GM18505 (cell line): Measurements from ENCODE around the gene PTHLH.
A peak's percentile ranks its signal among the peaks of the same experiment; 100 is the strongest.

Experiments
- ATAC-seq: cut with Tn5 transposase; IDR thresholded peaks from one replicate; pipeline ENCODE4 v1.9.1; 2021; ENCODE audit not compliant: unreplicated experiment
- POLR2A ChIP-seq: IDR thresholded peaks from 4 replicates; pipeline ENCODE4 v1.6.1; 2011; ENCODE audit warnings: borderline replicate concordance; ENCODE audit not compliant: insufficient read depth, insufficient read length; ENCODE audit errors: extremely low read depth

Gene PTHLH

GRCh38 chr12:27984275-27984674 lies 11.7 kb upstream of the PTHLH start:
- TF ChIP-seq POLR2A = no peak

GRCh38 chr12:27982951-27983350 lies 10.4 kb upstream of the PTHLH start:
- TF ChIP-seq POLR2A = no peak
- no peak for ATAC-seq

More at GRCh38 chr12:27984275-27984674, 11.7 kb upstream of the PTHLH start:
- ATAC-seq = no peak

- TF ChIP-seq POLR2A = no peak
- ATAC-seq = no peak
Measured at GRCh38 chr12:27982385-27982784, 9.9 kb upstream of the PTHLH start.

- ATAC-seq = no peak
- no peak for TF ChIP-seq POLR2A
Measured at GRCh38 chr12:27981874-27982273, 9.3 kb upstream of the PTHLH start.

GRCh38 chr12:27979145-27979544 lies 6.6 kb upstream of the PTHLH start:
- no peak for ATAC-seq
- TF ChIP-seq POLR2A = no peak

GRCh38 chr12:27975222-27976136 lies 2.9 kb upstream of the PTHLH start:
- no peak for TF ChIP-seq POLR2A
- no peak for ATAC-seq

GRCh38 chr12:27974735-27975221 lies 2.2 kb upstream of the PTHLH start:
- TF ChIP-seq POLR2A = no peak
- no peak for ATAC-seq

GRCh38 chr12:27973487-27973890 lies 956 bp upstream of the PTHLH start:
- no peak for TF ChIP-seq POLR2A
- no peak for ATAC-seq

GRCh38 chr12:27971606-27972005 lies 927 bp downstream of the PTHLH start:
- ATAC-seq = no peak
- no peak for TF ChIP-seq POLR2A

- ATAC-seq = no peak
Measured at GRCh38 chr12:27971121-27971489, 1.4 kb downstream of the PTHLH start.

GRCh38 chr12:27970401-27971120 lies 2.0 kb downstream of the PTHLH start:
- peak; percentile 34 for ATAC-seq
- no peak for TF ChIP-seq POLR2A

More at GRCh38 chr12:27971121-27971489, 1.4 kb downstream of the PTHLH start:
- TF ChIP-seq POLR2A = no peak

GRCh38 chr12:27969624-27970400 lies 2.7 kb downstream of the PTHLH start:
- no peak for TF ChIP-seq POLR2A
- peak; percentile 78 for ATAC-seq

- ATAC-seq = no peak
- no peak for TF ChIP-seq POLR2A
Measured at GRCh38 chr12:27968972-27969623, 3.4 kb downstream of the PTHLH start.

- no peak for TF ChIP-seq POLR2A
- no peak for ATAC-seq
Measured at GRCh38 chr12:27967551-27968054, 4.9 kb downstream of the PTHLH start.
